ENCODE data around the gene TRPC3. TPM values are rescaled to one million over a fixed set of nuclear protein-coding genes. Genes with fewer than 3 reads are reported as not detected.

The TRPC3 gene
- total RNA-seq, 6 experiments from 2014 or later: not detected

DNA sequence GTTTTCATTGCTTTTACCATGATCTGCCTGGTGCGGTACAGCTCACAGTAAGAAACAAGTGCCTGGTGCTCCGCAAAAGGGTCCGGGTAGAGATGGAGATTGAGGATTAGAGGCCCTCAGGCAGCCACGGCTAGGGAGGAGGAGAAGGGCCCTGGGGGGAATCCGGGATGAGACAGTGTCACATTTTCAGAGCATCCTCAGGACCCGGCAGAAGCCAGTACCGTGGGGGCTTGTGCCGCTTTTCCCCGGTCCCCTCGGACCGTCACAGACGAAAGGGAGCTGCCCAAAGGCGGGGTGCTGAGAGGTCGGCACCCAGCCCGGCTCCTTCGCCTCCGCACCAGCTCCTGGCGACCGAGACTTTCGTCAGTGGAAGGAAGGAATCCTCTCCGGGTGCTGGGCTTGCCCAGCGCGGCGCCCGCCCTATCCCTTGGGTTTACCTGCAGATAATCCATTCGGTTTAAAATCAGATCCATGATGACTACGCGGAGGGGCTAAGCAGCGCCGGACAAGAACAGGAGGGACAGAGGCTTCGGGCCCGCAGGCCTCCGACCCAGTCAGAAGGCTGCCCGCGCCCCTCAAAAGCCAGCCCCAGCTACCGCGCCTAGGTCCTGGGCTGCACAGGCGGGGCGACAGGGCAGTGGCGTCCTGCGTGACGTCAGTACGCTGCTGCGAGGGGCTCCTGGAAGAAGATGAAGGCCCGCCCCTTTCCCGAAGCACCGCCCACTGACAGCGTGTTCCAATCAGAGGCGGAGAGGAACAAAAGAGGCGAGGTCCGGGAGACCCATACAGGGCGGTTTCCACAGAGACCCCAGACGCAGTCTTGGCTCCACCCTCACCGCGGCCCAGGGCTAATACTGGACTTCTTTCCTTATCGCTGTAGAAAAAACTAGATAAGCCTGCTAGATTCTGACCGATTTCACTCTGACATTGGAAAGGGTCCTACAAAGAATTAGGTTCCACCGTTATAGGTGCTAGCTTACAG lies 81.7 kb downstream of the TRPC3 start, which contains the start of gene BBS7:
Gene BBS7, minus strand, starts transcription at position 634 of the 982 bp plus-strand sequence. Its CDS starts 161 bp downstream, at position 473.
- DNase-seq: peak; percentile 90
- peaks cover 21% of the 10 kb centered on the region for H3K36me3 Mint-ChIP-seq (ENCODE audit: low read depth)
- peak within 1 kb of the TSS; percentile 97 for H3K4me3 Mint-ChIP-seq
- H3K27ac Mint-ChIP-seq: peak within 1 kb of the TSS; percentile 91
- H3K27me3 Mint-ChIP-seq (ENCODE audit: insufficient read depth): peaks cover 2% of the 10 kb centered on the region; the same call in 1 of the 2 replicates
- H3K9me3 Mint-ChIP-seq: no peaks in the 10 kb centered on the region
- TF ChIP-seq, protein P1, sequence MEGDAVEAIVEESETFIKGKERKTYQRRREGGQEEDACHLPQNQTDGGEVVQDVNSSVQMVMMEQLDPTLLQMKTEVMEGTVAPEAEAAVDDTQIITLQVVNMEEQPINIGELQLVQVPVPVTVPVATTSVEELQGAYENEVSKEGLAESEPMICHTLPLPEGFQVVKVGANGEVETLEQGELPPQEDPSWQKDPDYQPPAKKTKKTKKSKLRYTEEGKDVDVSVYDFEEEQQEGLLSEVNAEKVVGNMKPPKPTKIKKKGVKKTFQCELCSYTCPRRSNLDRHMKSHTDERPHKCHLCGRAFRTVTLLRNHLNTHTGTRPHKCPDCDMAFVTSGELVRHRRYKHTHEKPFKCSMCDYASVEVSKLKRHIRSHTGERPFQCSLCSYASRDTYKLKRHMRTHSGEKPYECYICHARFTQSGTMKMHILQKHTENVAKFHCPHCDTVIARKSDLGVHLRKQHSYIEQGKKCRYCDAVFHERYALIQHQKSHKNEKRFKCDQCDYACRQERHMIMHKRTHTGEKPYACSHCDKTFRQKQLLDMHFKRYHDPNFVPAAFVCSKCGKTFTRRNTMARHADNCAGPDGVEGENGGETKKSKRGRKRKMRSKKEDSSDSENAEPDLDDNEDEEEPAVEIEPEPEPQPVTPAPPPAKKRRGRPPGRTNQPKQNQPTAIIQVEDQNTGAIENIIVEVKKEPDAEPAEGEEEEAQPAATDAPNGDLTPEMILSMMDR (IDR thresholded peaks at IDR 0.05): no peak
- peaks cover 22% of the 10 kb centered on the region for H3K4me1 Mint-ChIP-seq (ENCODE audit: low read depth)

DNA sequence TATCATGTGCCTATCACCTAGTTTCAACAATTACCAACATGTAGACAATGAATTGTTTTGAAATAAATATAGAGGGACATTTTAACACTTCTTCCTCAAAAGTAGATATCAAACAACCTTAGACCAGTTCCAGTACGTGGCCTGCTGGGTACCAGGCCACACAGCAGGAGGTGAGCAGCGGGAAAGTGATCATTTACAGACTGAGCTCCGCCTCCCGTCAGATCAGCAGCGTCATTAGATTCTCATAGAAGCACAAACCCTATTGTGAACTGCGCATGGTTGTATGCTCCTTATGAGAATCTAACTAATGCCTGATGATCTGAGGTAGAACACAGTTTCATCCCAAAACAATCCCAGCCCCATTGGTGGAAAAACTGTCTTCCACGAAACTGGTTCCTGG lies 88.1 kb downstream of the TRPC3 start:
- Mint-ChIP-seq H3K9me3 (no peaks in the 10 kb centered on the region), H3K4me1 (ENCODE audit: low read depth) (peaks cover 17% of the 10 kb centered on the region), H3K36me3 (ENCODE audit: low read depth) (peaks cover 21% of the 10 kb centered on the region), H3K27me3 (ENCODE audit: insufficient read depth) (no peaks in the 10 kb centered on the region), H3K27ac (no peak overlapping the region), H3K4me3 (no peak overlapping the region)
- no peak for DNase-seq
- TF ChIP-seq, protein P1 (IDR thresholded peaks at IDR 0.05): no peak

DNA sequence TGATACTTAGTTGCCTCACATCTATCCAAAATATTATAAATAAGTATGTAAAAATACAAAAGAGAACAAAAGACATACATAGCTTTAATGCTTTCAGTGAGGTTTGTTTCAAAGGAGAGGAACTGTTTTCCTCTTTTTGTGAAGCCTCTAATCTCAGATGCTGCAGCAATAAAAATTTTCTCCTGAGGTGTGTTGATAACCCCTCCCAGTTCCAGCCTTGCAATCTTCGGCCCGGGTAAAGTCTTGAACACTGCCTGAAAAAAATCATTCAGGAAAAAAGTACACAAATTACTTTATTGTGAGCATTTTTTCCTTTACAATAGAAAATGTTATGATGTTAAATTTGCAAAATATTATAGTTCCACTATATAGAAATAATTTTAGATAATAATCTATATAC lies 90.4 kb downstream of the TRPC3 start:
- Mint-ChIP-seq H3K9me3 (no peaks in the 10 kb centered on the region), H3K4me1 (ENCODE audit: low read depth) (peaks cover 12% of the 10 kb centered on the region; the same call in 1 of the 2 replicates), H3K27me3 (ENCODE audit: insufficient read depth) (no peaks in the 10 kb centered on the region), H3K36me3 (ENCODE audit: low read depth) (peaks cover 10% of the 10 kb centered on the region), H3K4me3 (no peak overlapping the region), H3K27ac (no peak overlapping the region)
- TF ChIP-seq, protein P1 (IDR thresholded peaks at IDR 0.05): no peak
- no peak for DNase-seq

GRCh38 chr4:121860121-121860520 lies 91.7 kb downstream of the TRPC3 start:
- Mint-ChIP-seq H3K36me3 (ENCODE audit: low read depth) (no peaks in the 10 kb centered on the region), H3K9me3 (no peaks in the 10 kb centered on the region), H3K4me1 (ENCODE audit: low read depth) (0 out of 2 replicates have a peak, but pooled peaks cover 6% of the 10 kb centered on the region), H3K27ac (no peak overlapping the region), H3K4me3 (no peak overlapping the region), H3K27me3 (ENCODE audit: insufficient read depth) (no peaks in the 10 kb centered on the region)
- TF ChIP-seq, protein P1 (IDR thresholded peaks at IDR 0.05): no peak
- DNase-seq: no peak

DNA sequence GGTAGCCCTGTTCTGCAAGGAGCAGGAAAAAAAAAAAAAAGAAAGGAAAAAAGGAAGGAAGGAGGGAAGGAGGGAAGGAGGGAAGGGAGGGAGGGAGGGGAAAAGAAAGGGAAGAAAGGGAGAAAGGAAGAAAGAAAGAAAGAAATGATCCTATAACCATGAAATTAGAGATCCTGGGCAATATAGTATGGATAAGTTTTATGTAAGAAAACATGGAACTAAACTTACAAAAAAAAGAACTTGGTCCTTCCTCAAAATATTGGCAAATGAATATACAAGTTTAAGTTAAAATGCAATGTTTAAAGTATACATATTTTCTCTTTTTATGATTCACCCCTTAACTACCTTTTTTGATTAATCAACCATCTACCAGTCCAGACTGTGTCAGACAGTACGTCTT lies 100.5 kb downstream of the TRPC3 start:
- Mint-ChIP-seq H3K36me3 (ENCODE audit: low read depth) (no peaks in the 10 kb centered on the region), H3K27ac (no peak overlapping the region), H3K9me3 (no peaks in the 10 kb centered on the region), H3K27me3 (ENCODE audit: insufficient read depth) (no peaks in the 10 kb centered on the region), H3K4me1 (ENCODE audit: low read depth) (no peaks in the 10 kb centered on the region), H3K4me3 (no peak overlapping the region)
- TF ChIP-seq, protein P1 (IDR thresholded peaks at IDR 0.05): no peak
- DNase-seq: no peak
